ENCODE results near the gene ERCC2. TPM values are rescaled to one million over a fixed set of nuclear protein-coding genes. Genes with fewer than 3 reads are reported as not detected.

The ERCC2 gene
- total and polyA plus RNA-seq, 4 donors, result 3.3 to 8.7 (median 8.2) TPM

- TF ChIP-seq, protein P1, sequence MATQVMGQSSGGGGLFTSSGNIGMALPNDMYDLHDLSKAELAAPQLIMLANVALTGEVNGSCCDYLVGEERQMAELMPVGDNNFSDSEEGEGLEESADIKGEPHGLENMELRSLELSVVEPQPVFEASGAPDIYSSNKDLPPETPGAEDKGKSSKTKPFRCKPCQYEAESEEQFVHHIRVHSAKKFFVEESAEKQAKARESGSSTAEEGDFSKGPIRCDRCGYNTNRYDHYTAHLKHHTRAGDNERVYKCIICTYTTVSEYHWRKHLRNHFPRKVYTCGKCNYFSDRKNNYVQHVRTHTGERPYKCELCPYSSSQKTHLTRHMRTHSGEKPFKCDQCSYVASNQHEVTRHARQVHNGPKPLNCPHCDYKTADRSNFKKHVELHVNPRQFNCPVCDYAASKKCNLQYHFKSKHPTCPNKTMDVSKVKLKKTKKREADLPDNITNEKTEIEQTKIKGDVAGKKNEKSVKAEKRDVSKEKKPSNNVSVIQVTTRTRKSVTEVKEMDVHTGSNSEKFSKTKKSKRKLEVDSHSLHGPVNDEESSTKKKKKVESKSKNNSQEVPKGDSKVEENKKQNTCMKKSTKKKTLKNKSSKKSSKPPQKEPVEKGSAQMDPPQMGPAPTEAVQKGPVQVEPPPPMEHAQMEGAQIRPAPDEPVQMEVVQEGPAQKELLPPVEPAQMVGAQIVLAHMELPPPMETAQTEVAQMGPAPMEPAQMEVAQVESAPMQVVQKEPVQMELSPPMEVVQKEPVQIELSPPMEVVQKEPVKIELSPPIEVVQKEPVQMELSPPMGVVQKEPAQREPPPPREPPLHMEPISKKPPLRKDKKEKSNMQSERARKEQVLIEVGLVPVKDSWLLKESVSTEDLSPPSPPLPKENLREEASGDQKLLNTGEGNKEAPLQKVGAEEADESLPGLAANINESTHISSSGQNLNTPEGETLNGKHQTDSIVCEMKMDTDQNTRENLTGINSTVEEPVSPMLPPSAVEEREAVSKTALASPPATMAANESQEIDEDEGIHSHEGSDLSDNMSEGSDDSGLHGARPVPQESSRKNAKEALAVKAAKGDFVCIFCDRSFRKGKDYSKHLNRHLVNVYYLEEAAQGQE (IDR thresholded peaks at IDR 0.05), result no peak
- no peak for TF ChIP-seq HNF4G (IDR thresholded peaks at IDR 0.05)
- no peak for TF ChIP-seq SP1 (IDR thresholded peaks at IDR 0.05)
- TF ChIP-seq FOXA2 (IDR thresholded peaks at IDR 0.05), result no peak
- no peak for TF ChIP-seq RAD21 (IDR thresholded peaks at IDR 0.05)
- no peak for TF ChIP-seq RXRA (IDR thresholded peaks at IDR 0.05)
- no peak for TF ChIP-seq YY1 (IDR thresholded peaks at IDR 0.05)
- no peak for TF ChIP-seq GABPA (IDR thresholded peaks at IDR 0.05 in 1 of 2, conservative IDR thresholded peaks at IDR 0.05 in 1 of 2)
- no peak for TF ChIP-seq JUND (IDR thresholded peaks at IDR 0.05)
- no peak for TF ChIP-seq TAF1 (conservative IDR thresholded peaks at IDR 0.05)
Measured at GRCh38 chr19:45357445-45357783, 13.0 kb downstream of the ERCC2 start (continued).

DNA sequence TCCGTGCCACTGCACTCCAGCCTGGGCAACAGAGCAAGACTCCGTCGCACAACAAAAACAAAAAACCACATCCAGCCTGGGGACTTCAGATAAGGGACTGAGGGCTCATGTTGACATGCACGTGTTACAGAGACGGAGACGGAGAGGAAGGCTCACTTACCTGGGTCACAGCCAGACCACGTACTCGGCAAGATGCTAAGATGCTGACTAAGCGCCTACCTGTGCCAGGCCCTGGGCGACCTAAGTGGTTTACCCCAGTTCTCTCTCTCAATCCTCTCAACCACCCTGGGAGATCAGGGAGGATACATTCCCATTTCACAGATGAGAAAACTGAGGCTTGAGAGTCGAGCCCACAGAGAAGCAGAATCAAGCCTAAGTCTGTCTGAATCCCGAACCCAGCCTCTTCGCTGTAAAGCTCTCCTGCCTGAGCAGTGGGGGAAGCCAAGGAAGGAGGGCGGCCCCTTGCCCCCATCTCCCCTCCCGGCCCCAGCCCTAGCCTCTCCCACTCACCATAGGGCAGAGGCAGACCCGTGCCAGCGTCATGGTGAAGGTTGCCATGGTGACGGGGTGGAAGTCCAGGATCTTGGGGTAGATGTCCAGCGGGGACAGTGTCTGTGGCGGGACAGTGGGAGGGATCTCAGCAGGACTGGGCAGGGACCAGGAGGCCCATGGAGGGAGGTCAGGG, 13.5 kb downstream of the ERCC2 start:
- no peaks in the 10 kb centered on the region for H3K27me3 ChIP-seq (ENCODE audit: control insufficient read depth in 4 of 4, insufficient read depth in 4 of 4, low read length in 3 of 4)
- DNase-seq (ENCODE audit: low spot score), result no peak
- no peak overlapping the region for H3K9ac ChIP-seq (ENCODE audit: low read depth in 1 of 2, low read length in 2 of 2)
- 90% methylated on average over 20 of the region's 20 CpGs for WGBS
- H3K27ac ChIP-seq (ENCODE audit: low read depth in 1 of 2, low read length in 2 of 2), result no peak overlapping the region
- no peaks in the 10 kb centered on the region for H3K4me1 ChIP-seq (ENCODE audit: control insufficient read depth in 4 of 4, insufficient read depth in 4 of 4, low read length in 3 of 4)
- peaks cover 0 to 44% (median 5%) of the 10 kb centered on the region in 4 donors for H3K36me3 ChIP-seq (ENCODE audit: control insufficient read depth in 4 of 4, insufficient read depth in 3 of 4, low read depth in 1 of 4, low read length in 3 of 4)
- H3K9me3 ChIP-seq (ENCODE audit: control insufficient read depth in 4 of 4, low read length in 3 of 4), result no peaks in the 10 kb centered on the region
- H3K4me3 ChIP-seq (ENCODE audit: low read depth in 1 of 3, low read length in 3 of 3), result no peak overlapping the region
- no peak for TF ChIP-seq TAF1 (conservative IDR thresholded peaks at IDR 0.05)
- TF ChIP-seq, protein P2, sequence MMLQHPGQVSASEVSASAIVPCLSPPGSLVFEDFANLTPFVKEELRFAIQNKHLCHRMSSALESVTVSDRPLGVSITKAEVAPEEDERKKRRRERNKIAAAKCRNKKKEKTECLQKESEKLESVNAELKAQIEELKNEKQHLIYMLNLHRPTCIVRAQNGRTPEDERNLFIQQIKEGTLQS (IDR thresholded peaks at IDR 0.05), result no peak
- no peak for TF ChIP-seq HNF4A (conservative IDR thresholded peaks at IDR 0.05)
- no peak for TF ChIP-seq FOXA2 (IDR thresholded peaks at IDR 0.05)
- TF ChIP-seq YY1 (IDR thresholded peaks at IDR 0.05), result no peak
- no peak for TF ChIP-seq SP1 (IDR thresholded peaks at IDR 0.05)
- TF ChIP-seq NR2F2 (IDR thresholded peaks at IDR 0.05), result no peak
- TF ChIP-seq EGR1 (IDR thresholded peaks at IDR 0.05; ENCODE audit: low read depth in 2 of 2), result no peak
- TF ChIP-seq, protein P1 (IDR thresholded peaks at IDR 0.05), result no peak
- no peak for TF ChIP-seq RAD21 (IDR thresholded peaks at IDR 0.05)
- TF ChIP-seq, protein P3, sequence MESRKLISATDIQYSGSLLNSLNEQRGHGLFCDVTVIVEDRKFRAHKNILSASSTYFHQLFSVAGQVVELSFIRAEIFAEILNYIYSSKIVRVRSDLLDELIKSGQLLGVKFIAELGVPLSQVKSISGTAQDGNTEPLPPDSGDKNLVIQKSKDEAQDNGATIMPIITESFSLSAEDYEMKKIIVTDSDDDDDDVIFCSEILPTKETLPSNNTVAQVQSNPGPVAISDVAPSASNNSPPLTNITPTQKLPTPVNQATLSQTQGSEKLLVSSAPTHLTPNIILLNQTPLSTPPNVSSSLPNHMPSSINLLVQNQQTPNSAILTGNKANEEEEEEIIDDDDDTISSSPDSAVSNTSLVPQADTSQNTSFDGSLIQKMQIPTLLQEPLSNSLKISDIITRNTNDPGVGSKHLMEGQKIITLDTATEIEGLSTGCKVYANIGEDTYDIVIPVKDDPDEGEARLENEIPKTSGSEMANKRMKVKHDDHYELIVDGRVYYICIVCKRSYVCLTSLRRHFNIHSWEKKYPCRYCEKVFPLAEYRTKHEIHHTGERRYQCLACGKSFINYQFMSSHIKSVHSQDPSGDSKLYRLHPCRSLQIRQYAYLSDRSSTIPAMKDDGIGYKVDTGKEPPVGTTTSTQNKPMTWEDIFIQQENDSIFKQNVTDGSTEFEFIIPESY (IDR thresholded peaks at IDR 0.05), result no peak
- TF ChIP-seq, protein P4, sequence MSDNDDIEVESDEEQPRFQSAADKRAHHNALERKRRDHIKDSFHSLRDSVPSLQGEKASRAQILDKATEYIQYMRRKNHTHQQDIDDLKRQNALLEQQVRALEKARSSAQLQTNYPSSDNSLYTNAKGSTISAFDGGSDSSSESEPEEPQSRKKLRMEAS (IDR thresholded peaks at IDR 0.05), result no peak
- TF ChIP-seq CTCF (IDR thresholded peaks at IDR 0.05; ENCODE audit: low read depth, low read length, missing input control), result no peak
- no peak for TF ChIP-seq GABPA (IDR thresholded peaks at IDR 0.05 in 1 of 2, conservative IDR thresholded peaks at IDR 0.05 in 1 of 2)
- TF ChIP-seq FOXA1 (IDR thresholded peaks at IDR 0.05), result no peak
- TF ChIP-seq HNF4G (IDR thresholded peaks at IDR 0.05), result no peak
- TF ChIP-seq JUND (IDR thresholded peaks at IDR 0.05), result no peak
- no peak for TF ChIP-seq RXRA (IDR thresholded peaks at IDR 0.05)

All from liver (tissue), 9 donors.